ENCODE data around the gene CEP135. TPM values are rescaled to one million over a fixed set of nuclear protein-coding genes. Genes with fewer than 3 reads are reported as not detected.

CEP135 gene
- total RNA-seq, 4 donors from 2014 or later, result 5.3 to 27.1 (median 8.4) TPM

DNA sequence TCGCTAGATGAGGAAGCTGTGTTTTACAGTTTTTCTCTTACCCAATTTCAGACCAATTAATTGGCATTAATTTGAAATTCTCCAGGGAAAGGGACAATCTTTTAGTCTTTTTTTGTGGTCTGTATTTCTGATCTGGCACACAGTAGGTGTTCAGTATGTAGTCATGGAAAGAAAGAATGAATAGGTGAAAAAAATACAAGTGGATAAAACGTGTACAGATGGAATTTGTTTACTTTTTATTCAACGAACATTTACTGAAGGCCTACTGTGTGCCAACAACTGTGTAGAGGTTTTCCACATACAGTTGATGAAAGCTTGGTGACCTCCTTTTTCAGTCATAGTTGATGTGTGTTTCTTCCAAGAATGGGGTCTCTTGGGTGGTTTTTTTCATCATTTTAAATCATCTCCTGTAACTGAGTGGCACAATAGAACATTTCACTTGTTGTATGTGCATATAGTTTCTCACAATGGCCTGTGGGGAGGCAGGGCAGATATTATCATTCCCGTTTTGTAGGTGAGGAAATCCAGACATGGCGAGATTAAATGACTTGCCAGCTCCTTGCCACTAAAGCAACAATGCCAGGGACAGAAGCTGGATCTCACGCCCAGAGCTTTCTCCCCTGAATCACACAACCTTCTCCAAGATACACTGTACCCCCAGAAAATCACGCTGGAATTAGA is 102.4 kb downstream of the CEP135 start:
- no peak for TF ChIP-seq POLR2A (IDR thresholded peaks at IDR 0.05)
- TF ChIP-seq, protein P1, sequence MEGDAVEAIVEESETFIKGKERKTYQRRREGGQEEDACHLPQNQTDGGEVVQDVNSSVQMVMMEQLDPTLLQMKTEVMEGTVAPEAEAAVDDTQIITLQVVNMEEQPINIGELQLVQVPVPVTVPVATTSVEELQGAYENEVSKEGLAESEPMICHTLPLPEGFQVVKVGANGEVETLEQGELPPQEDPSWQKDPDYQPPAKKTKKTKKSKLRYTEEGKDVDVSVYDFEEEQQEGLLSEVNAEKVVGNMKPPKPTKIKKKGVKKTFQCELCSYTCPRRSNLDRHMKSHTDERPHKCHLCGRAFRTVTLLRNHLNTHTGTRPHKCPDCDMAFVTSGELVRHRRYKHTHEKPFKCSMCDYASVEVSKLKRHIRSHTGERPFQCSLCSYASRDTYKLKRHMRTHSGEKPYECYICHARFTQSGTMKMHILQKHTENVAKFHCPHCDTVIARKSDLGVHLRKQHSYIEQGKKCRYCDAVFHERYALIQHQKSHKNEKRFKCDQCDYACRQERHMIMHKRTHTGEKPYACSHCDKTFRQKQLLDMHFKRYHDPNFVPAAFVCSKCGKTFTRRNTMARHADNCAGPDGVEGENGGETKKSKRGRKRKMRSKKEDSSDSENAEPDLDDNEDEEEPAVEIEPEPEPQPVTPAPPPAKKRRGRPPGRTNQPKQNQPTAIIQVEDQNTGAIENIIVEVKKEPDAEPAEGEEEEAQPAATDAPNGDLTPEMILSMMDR (IDR thresholded peaks at IDR 0.05), result no peak
- H3K27ac ChIP-seq, result no peak overlapping the region
- no peaks in the 10 kb centered on the region for H3K36me3 ChIP-seq
- no peaks in the 10 kb centered on the region for H3K4me1 ChIP-seq
- no peak for DNase-seq
- H3K27me3 ChIP-seq, result no peaks in the 10 kb centered on the region
- H3K4me3 ChIP-seq, result no peak overlapping the region
- intact Hi-C loops (cut with DNase I; ENCODE audit: low total_unique reads), result no loop called here
- no peaks in the 10 kb centered on the region for H3K9me3 ChIP-seq

DNA sequence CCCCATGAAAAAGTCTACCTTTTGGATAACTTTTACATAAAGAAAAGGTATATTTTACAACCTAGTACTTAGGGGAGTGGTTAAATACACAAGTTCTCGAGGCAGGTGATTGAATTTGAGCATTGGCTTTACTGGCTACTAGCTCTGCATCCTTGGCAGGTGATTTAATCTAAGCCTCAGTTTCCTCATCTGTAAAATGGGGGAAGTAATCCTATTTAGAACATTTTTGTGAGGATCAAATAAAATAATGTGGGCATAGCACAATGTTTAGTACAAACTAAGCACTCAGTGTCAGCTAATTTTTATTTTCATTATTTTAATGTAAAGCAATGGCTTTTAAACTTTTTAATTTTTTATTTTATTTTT is 102.9 kb downstream of the CEP135 start:
- Histone ChIP-seq H3K27me3 (no peaks in the 10 kb centered on the region), H3K9me3 (no peaks in the 10 kb centered on the region), H3K27ac (no peak overlapping the region), H3K36me3 (no peaks in the 10 kb centered on the region), H3K4me1 (no peaks in the 10 kb centered on the region), H3K4me3 (no peak overlapping the region)
- TF ChIP-seq POLR2A (IDR thresholded peaks at IDR 0.05), result no peak
- TF ChIP-seq, protein P1 (IDR thresholded peaks at IDR 0.05), result no peak
- intact Hi-C loops (cut with DNase I; ENCODE audit: low total_unique reads), result no loop called here
- no peak for DNase-seq

DNA sequence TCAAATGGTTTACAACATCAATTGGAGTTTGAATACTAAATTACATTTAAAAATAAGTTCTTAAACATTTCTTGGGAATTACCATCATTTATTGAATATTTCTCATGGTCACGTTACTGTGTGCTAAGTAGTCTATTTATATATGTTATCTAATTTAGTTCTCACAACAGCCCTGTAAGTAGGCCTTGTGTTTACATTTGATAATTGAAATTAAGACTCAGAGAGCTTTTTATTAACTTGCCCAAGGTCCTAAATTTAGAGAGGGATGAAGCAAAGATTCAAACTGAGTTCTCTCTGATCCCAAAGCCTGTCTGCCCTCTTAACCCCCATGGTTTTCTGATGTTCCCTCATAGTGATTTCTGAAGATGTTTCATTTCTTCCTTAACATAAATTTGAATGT is 103.7 kb downstream of the CEP135 start:
- Histone ChIP-seq H3K4me3 (no peak overlapping the region), H3K9me3 (no peaks in the 10 kb centered on the region), H3K4me1 (no peaks in the 10 kb centered on the region), H3K27me3 (no peaks in the 10 kb centered on the region), H3K36me3 (no peaks in the 10 kb centered on the region), H3K27ac (no peak overlapping the region)
- intact Hi-C loops (cut with DNase I; ENCODE audit: low total_unique reads), result no loop called here
- no peak for DNase-seq
- TF ChIP-seq POLR2A (IDR thresholded peaks at IDR 0.05), result no peak

DNA sequence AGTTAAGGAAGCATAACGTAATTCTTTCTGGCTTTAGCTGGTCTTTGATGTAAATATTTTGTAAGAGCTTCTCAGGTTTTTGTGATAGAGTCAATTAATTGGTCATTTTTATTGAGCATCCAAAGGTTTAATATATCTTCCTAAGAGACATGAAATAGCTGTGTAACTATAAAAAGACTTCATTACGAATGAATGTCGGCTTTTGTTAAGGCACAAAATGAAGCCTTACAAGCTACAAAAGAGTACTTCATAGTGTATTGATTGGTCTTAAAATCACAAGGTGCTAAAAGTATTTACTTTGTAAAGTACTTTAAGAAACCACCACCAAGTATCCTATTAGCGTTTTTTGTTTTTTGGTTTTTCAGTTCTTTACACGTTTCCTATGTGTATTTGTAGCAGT is 104.2 kb downstream of the CEP135 start:
- no peak overlapping the region for H3K4me3 ChIP-seq
- H3K4me1 ChIP-seq, result no peaks in the 10 kb centered on the region
- H3K27me3 ChIP-seq, result no peaks in the 10 kb centered on the region
- H3K9me3 ChIP-seq, result no peaks in the 10 kb centered on the region
- no peaks in the 10 kb centered on the region for H3K36me3 ChIP-seq
- intact Hi-C loops (cut with DNase I; ENCODE audit: low total_unique reads), result no loop called here
- TF ChIP-seq, protein P1 (IDR thresholded peaks at IDR 0.05), result no peak
- no peak for TF ChIP-seq POLR2A (IDR thresholded peaks at IDR 0.05)
- no peak for DNase-seq
- H3K27ac ChIP-seq, result no peak overlapping the region

DNA sequence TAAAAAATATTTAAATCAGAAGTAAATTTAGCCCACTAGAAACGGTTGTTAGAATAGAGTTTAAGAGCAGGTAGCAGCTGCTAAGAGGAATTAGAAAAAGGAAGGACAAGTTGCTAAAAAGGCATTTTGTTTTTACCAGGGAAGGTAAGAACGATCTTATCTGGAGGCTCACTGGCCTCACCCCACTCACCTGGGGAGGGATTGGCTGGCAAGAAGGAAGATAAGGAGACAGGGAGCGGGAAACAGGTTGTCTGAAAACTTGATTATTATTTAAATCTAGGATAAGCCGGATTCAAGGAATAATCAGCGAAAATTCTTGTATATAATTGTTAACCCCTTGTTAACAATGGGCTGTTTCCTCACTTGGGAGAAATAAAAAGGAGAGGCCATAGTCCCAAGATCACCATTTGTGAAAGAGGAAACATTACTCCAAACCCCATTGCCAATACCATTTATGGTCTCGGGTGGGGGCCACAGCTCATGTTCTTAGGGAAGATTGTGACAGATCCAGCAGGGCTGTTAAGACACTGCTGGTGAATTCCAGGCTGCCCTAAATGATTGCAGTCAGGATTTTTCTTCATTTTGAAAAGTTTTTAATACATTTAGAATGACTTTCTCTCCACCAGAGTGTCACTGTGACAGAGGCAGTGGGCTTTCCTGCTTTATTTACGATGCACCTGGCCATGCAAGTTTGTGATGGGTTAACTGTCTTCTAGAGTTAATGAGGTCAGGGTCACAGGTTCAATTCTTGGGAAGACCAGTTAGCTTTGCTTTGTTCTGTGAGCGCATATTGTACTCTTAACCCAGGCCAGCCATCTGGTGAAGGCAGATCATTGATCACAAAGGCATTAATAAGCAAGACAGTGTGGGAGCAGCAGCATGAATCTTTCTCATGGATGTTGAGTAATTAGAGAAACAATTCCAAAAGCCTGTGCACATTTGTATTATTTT is 106.6 kb downstream of the CEP135 start:
- H3K4me3 ChIP-seq, result no peak overlapping the region

More for the DNA sequence above, 106.6 kb downstream of the CEP135 start:
- intact Hi-C loops (cut with DNase I; ENCODE audit: low total_unique reads), result no loop called here
- H3K27me3 ChIP-seq, result no peaks in the 10 kb centered on the region
- H3K36me3 ChIP-seq, result no peaks in the 10 kb centered on the region
- TF ChIP-seq POLR2A (IDR thresholded peaks at IDR 0.05), result no peak
- TF ChIP-seq, protein P1 (IDR thresholded peaks at IDR 0.05), result no peak
- DNase-seq, result no peak
- no peaks in the 10 kb centered on the region for H3K4me1 ChIP-seq
- H3K9me3 ChIP-seq, result no peaks in the 10 kb centered on the region
- no peak overlapping the region for H3K27ac ChIP-seq

All from uterus (tissue), 4 donors.